H1 (cell line): ENCODE results near the gene OSBPL2. TPM values are rescaled to one million over a fixed set of nuclear protein-coding genes. Genes with fewer than 3 reads are reported as not detected.

ENCODE experiments used
- polyA plus RNA-seq, 7 experiments: library from polyadenylated mRNA; depleted of rRNA in 3 of 7; stranded (reverse) in 5 of 7; unstranded in 2 of 7; fragments of >200 nt in 5 of 7; fragments of 200-250 nt in 2 of 7; gene quantifications; 1 replicate in 5 of 7; 2 replicates in 1 of 7; 4 replicates in 1 of 7; pipeline versions ENCODE4 v1.2.1 to v1.2.3, GENCODE V29; 2011 to 2013; ENCODE audit warnings: missing spikeins in 2 of 7, mixed read lengths in 2 of 7
- total RNA-seq: library from RNA; stranded (reverse); fragmentation: NEBNext Ultra II Directional; extraction: Animal tissue kit (Norgen Biotek cat#: 25700); gene quantifications from 2 replicates; pipeline ENCODE4 v1.2.1, GENCODE V29; 2021
- TF ChIP-seq, protein P1 (sequence below): fragments of 300-600 bp; sonication (generic); IDR thresholded peaks from 2 replicates; pipeline ENCODE4 v1.7.1; 2012; ENCODE audit warnings: low read length, moderate library complexity, mild to moderate bottlenecking, inconsistent platforms; ENCODE audit not compliant: insufficient replicate concordance

The OSBPL2 gene
- total and polyA plus RNA-seq, 2 of the 8 experiments (the other 6 are each of a cell fraction or from before 2014, with no cell fraction given), result 11.7 to 42.4 TPM

DNA sequence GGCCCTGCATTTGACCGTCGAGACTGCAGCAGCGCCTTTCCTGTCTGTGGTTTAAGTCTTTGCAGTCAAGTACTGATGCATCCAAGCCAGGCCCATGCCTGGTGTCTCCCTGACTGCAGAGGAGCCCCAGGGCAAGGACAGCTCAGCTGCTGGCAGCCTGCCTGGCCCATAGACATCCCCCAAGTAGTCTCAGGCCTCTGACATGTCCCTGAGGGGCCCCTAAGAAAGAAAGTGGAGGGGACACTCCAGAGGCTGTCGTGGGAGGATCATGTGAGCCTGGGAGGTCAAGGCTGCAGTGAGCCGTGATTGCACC, 36.3 kb upstream of the OSBPL2 start (continued):
- TF ChIP-seq, protein P1, sequence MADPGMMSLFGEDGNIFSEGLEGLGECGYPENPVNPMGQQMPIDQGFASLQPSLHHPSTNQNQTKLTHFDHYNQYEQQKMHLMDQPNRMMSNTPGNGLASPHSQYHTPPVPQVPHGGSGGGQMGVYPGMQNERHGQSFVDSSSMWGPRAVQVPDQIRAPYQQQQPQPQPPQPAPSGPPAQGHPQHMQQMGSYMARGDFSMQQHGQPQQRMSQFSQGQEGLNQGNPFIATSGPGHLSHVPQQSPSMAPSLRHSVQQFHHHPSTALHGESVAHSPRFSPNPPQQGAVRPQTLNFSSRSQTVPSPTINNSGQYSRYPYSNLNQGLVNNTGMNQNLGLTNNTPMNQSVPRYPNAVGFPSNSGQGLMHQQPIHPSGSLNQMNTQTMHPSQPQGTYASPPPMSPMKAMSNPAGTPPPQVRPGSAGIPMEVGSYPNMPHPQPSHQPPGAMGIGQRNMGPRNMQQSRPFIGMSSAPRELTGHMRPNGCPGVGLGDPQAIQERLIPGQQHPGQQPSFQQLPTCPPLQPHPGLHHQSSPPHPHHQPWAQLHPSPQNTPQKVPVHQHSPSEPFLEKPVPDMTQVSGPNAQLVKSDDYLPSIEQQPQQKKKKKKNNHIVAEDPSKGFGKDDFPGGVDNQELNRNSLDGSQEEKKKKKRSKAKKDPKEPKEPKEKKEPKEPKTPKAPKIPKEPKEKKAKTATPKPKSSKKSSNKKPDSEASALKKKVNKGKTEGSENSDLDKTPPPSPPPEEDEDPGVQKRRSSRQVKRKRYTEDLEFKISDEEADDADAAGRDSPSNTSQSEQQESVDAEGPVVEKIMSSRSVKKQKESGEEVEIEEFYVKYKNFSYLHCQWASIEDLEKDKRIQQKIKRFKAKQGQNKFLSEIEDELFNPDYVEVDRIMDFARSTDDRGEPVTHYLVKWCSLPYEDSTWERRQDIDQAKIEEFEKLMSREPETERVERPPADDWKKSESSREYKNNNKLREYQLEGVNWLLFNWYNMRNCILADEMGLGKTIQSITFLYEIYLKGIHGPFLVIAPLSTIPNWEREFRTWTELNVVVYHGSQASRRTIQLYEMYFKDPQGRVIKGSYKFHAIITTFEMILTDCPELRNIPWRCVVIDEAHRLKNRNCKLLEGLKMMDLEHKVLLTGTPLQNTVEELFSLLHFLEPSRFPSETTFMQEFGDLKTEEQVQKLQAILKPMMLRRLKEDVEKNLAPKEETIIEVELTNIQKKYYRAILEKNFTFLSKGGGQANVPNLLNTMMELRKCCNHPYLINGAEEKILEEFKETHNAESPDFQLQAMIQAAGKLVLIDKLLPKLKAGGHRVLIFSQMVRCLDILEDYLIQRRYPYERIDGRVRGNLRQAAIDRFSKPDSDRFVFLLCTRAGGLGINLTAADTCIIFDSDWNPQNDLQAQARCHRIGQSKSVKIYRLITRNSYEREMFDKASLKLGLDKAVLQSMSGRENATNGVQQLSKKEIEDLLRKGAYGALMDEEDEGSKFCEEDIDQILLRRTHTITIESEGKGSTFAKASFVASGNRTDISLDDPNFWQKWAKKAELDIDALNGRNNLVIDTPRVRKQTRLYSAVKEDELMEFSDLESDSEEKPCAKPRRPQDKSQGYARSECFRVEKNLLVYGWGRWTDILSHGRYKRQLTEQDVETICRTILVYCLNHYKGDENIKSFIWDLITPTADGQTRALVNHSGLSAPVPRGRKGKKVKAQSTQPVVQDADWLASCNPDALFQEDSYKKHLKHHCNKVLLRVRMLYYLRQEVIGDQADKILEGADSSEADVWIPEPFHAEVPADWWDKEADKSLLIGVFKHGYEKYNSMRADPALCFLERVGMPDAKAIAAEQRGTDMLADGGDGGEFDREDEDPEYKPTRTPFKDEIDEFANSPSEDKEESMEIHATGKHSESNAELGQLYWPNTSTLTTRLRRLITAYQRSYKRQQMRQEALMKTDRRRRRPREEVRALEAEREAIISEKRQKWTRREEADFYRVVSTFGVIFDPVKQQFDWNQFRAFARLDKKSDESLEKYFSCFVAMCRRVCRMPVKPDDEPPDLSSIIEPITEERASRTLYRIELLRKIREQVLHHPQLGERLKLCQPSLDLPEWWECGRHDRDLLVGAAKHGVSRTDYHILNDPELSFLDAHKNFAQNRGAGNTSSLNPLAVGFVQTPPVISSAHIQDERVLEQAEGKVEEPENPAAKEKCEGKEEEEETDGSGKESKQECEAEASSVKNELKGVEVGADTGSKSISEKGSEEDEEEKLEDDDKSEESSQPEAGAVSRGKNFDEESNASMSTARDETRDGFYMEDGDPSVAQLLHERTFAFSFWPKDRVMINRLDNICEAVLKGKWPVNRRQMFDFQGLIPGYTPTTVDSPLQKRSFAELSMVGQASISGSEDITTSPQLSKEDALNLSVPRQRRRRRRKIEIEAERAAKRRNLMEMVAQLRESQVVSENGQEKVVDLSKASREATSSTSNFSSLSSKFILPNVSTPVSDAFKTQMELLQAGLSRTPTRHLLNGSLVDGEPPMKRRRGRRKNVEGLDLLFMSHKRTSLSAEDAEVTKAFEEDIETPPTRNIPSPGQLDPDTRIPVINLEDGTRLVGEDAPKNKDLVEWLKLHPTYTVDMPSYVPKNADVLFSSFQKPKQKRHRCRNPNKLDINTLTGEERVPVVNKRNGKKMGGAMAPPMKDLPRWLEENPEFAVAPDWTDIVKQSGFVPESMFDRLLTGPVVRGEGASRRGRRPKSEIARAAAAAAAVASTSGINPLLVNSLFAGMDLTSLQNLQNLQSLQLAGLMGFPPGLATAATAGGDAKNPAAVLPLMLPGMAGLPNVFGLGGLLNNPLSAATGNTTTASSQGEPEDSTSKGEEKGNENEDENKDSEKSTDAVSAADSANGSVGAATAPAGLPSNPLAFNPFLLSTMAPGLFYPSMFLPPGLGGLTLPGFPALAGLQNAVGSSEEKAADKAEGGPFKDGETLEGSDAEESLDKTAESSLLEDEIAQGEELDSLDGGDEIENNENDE, result no peak
